Left lung (tissue), 10 donors: ENCODE data around the gene C21orf58. TPM values are rescaled to one million over a fixed set of nuclear protein-coding genes. Genes with fewer than 3 reads are reported as not detected.

ENCODE experiments used
- ATAC-seq: fragments of 200-7000 bp; cut with Tn5 transposase; one replicate; pipeline ENCODE4 v1.9.1; 2020; ENCODE audit warnings: moderate library complexity
- DNase-seq, 4 donors: peaks; one replicate each; pipeline ENCODE4 v3.0.0-alpha.2; 2013 to 2020
- H3K27ac ChIP-seq, 2 donors: fragments of 200-600 bp; sonication (generic) in 1 of 2; one replicate each; pipeline versions ENCODE4 v1.5.0 to v1.8.0; 2020 to 2021
- H3K27me3 ChIP-seq, 2 donors: fragments of 200-600 bp; sonication (generic) in 1 of 2; one replicate each; pipeline versions ENCODE4 v1.5.0 to v1.8.0; 2020 to 2021
- H3K36me3 ChIP-seq, 2 donors: fragments of 200-600 bp; sonication (generic) in 1 of 2; one replicate each; pipeline versions ENCODE4 v1.5.0 to v1.8.0; 2020 to 2021
- H3K4me1 ChIP-seq, 2 donors: fragments of 200-600 bp; one replicate each; pipeline ENCODE4 v1.8.0; 2021
- H3K4me3 ChIP-seq, 2 donors: fragments of 200-600 bp; sonication (generic) in 1 of 2; one replicate each; pipeline versions ENCODE4 v1.5.0 to v1.8.0; 2020 to 2021; ENCODE audit warnings: mild to moderate bottlenecking in 1 of 2
- H3K9me3 ChIP-seq, 2 donors: fragments of 200-600 bp; sonication (generic) in 1 of 2; one replicate each; pipeline versions ENCODE4 v1.5.0 to v1.8.0; 2020 to 2021
- CTCF ChIP-seq, 2 donors: fragments of 200-600 bp; sonication (generic) in 1 of 2; IDR thresholded peaks; one replicate each; pipeline versions ENCODE4 v1.5.0 to v1.8.0; 2021; ENCODE audit warnings: antibody characterized with exemption in 2 of 2
- intact Hi-C, 2 donors: fragments of 100-400 bp; cut with DNase I; formaldehyde crosslinking; loops; one replicate each; pipeline versions ENCODE4 v1.11.2 to v1.14.2; 2022
- polyA plus RNA-seq, 6 donors: library from polyadenylated mRNA; unstranded; fragments of 120-200 nt; gene quantifications; one replicate each; pipeline ENCODE4 v1.2.1, GENCODE V29; 2013; ENCODE audit not compliant: insufficient read length in 6 of 6
- total RNA-seq, 2 donors: library from RNA; stranded (reverse); fragmentation: NEBNext Ultra II Directional; extraction: Animal tissue kit (Norgen Biotek cat#: 25700); gene quantifications; one replicate each; pipeline ENCODE4 v1.2.1, GENCODE V29; 2021
- donor health status: DM: no; HTN: yes; CAD: no.
- donor health status: DM: no; HTN: no; CAD: no.

The C21orf58 gene
- total and polyA plus RNA-seq, 8 donors, result 5.8 to 24.6 (median 19.4) TPM

DNA sequence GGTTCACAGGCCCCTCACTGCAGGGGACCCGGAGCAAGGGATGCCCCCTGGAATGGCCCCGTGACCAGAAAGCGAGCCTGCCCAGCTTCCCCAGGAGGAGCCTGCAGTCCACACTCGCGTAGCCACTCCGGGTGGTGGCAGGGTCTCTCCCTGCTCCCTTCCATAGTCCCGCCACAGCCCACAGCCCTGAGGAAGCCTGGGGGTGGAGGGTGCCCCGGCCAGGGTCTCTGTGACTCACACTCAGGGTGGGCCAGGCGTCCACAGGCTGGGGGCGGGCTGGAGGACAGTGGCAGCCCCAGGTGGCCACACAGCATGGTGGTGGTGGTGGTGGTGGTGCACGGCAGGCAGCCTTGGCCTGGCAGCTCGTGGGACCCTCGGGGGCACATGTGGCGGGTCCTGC, 21.9 kb downstream of the C21orf58 start:
- Histone ChIP-seq H3K36me3 (peaks cover 0 to 38% of the 10 kb centered on the region in 2 donors), H3K27me3 (peaks cover 0 to 15% of the 10 kb centered on the region in 2 donors), H3K4me1 (peaks cover 0 to 15% of the 10 kb centered on the region in 2 donors), H3K4me3 (no peak overlapping the region), H3K27ac (no peak overlapping the region), H3K9me3 (no peaks in the 10 kb centered on the region)
- TF ChIP-seq CTCF (IDR thresholded peaks at IDR 0.05), result no peak
- ATAC-seq, result no peak
- peak in 1 of 4 donors; percentile 61 for DNase-seq
- intact Hi-C loops, result no loop called here

GRCh38 chr21:46299167-46299566, 24.5 kb downstream of the C21orf58 start:
- no peaks in the 10 kb centered on the region for H3K9me3 ChIP-seq
- no peak overlapping the region for H3K27ac ChIP-seq
- ATAC-seq (no peak), DNase-seq (no peak)
- no peak for TF ChIP-seq CTCF (IDR thresholded peaks at IDR 0.05)
- no peak overlapping the region for H3K4me3 ChIP-seq
- peaks cover 0 to 20% of the 10 kb centered on the region in 2 donors for H3K27me3 ChIP-seq
- peaks cover 0 to 20% of the 10 kb centered on the region in 2 donors for H3K36me3 ChIP-seq
- intact Hi-C loops, result no loop called here
- H3K4me1 ChIP-seq, result peaks cover 0 to 21% of the 10 kb centered on the region in 2 donors

- Histone ChIP-seq H3K27me3 (peaks cover 0 to 20% of the 10 kb centered on the region in 2 donors), H3K4me1 (peaks cover 0 to 21% of the 10 kb centered on the region in 2 donors), H3K36me3 (peaks cover 0 to 19% of the 10 kb centered on the region in 2 donors), H3K4me3 (peak overlapping the region; percentile 27 to 46), H3K27ac (peak overlapping the region; percentile 20 to 55), H3K9me3 (no peaks in the 10 kb centered on the region)
- ATAC-seq (peak; percentile 72), DNase-seq (peak in 1 of 4 donors; percentile 79)
- intact Hi-C loops, result no loop called here
- TF ChIP-seq CTCF (IDR thresholded peaks at IDR 0.05), result no peak
Measured at GRCh38 chr21:46297338-46298271, 26.1 kb downstream of the C21orf58 start.

DNA sequence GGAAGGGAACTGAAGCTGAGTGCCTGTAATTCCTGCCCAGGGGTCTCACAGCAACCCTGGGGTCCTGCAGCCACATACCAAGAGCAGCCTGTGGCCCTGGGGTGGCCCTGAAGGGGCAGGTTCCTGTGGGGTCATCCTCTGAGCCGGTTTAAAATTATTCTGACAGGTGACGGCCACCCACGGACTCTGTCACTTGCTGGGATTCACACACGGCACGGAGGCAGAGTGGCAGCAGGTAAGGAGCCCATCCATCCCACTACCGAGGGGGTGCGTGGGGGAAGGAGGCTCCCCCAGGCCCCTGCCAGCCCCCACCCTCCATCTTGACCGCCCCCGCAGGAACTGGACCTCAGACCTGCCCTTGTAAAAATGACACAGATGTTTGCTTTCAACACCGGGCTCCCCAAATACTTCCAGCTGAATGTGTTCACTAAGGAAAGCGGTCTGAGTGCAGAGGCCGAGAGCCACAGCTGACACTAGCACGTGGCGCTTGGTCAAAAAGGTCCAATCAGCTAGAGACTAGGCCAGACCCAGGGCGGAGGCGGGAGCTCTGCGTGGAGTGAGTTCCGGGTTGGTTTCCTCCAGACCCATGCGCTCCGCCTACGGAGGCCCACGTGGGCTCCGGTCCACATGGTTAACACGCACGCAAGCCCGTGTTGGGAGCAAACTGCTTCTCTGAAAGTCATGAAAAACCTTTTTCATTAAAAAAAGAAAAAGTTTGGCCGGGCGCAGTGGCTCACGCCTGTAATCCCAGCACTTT, 27.5 kb downstream of the C21orf58 start:
- peaks cover 0 to 20% of the 10 kb centered on the region in 2 donors for H3K27me3 ChIP-seq
- H3K36me3 ChIP-seq, result peaks cover 0 to 19% of the 10 kb centered on the region in 2 donors
- no peaks in the 10 kb centered on the region for H3K9me3 ChIP-seq
- peak overlapping the region in 1 of 2 donors; percentile 57 for H3K27ac ChIP-seq
- intact Hi-C loops, result no loop called here
- no peak for TF ChIP-seq CTCF (IDR thresholded peaks at IDR 0.05)
- DNase-seq, result peak in 3 of 4 donors; percentile 48 to 90 (median 78)
- ATAC-seq, result peak; percentile 73
- H3K4me1 ChIP-seq, result peaks cover 0 to 21% of the 10 kb centered on the region in 2 donors
- no peak overlapping the region for H3K4me3 ChIP-seq
